K562 (cell line): ENCODE results near the gene ASB18.

Experiments used
- CTCF ChIP-seq, 3 experiments: IDR thresholded peaks in 2 of 3; conservative IDR thresholded peaks in 1 of 3; 2 replicates each; pipeline ENCODE4 v1.5.1; 2011 to 2012; ENCODE audit warnings: low read length in 3 of 3, mild to moderate bottlenecking in 3 of 3, control low read depth in 2 of 3, improper control_type of control experiment in 1 of 3, inconsistent platforms in 1 of 3, low read depth in 1 of 3, mixed read lengths in 1 of 3, moderate library complexity in 1 of 3; ENCODE audit not compliant: insufficient read depth in 2 of 3
- PHF20 ChIP-seq: fragments of 450-650 bp; IDR thresholded peaks from 2 replicates; pipeline ENCODE4 v1.6.1; 2018; ENCODE audit not compliant: partially characterized antibody

- no peak for TF ChIP-seq CTCF (IDR thresholded peaks at IDR 0.05 in 2 of 3, conservative IDR thresholded peaks at IDR 0.05 in 1 of 3; ENCODE audit: insufficient read depth in 2 of 3, low read depth in 1 of 3, low read length in 3 of 3)
- TF ChIP-seq PHF20 = no peak
Observed at GRCh38 chr2:236307641-236308040, 43.4 kb upstream of the ASB18 start.
